Stimulated activated CD4-positive, alpha-beta T cell treated with anti-CD3 and anti-CD28 coated beads, Interleukin-4, amount 100 ng/mL, for 4 hours (primary cell): ENCODE results near the gene ADCY2.

Experiments
- DNase-seq, 2 experiments: peaks; one replicate each; pipeline ENCODE4 v3.0.0-alpha.2; 2020

The ADCY2 gene

DNA sequence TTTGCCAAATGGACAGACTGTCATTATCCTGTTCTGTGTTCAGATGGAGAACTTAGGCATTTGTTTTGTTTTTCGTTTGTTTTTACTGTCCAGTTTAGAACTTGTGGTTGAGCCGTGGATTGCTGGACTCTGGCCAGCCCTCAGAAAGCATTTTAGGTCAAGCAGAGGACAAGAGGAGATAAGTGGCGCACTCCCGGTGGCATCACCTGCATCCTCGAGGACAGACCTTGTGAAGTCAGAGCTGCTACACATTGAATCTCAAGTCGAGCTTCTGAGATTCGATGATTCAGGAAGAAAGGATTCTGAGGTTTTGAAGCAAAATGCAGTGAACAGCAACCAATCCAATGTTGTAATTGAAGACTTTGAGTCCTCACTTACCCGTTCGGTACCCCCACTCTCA is 481.9 kb downstream of the ADCY2 start:
- no peak for DNase-seq

GRCh38 chr5:7878381-7878873 is 482.5 kb downstream of the ADCY2 start:
- DNase-seq: no peak
